ELR (cell line): ENCODE results near the gene BLCAP.
A peak's percentile ranks its signal among the peaks of the same experiment; 100 is the strongest.
"Not testable (repeated sequence)": the region's sequence is repeated elsewhere in the genome, so short reads cannot be mapped to it uniquely, and the experiment has no call there.

Experiments
- DNase-seq: peaks from one replicate; pipeline ENCODE4 v3.0.0-alpha.2; 2015; ENCODE audit warnings: low read depth

Gene BLCAP

DNA sequence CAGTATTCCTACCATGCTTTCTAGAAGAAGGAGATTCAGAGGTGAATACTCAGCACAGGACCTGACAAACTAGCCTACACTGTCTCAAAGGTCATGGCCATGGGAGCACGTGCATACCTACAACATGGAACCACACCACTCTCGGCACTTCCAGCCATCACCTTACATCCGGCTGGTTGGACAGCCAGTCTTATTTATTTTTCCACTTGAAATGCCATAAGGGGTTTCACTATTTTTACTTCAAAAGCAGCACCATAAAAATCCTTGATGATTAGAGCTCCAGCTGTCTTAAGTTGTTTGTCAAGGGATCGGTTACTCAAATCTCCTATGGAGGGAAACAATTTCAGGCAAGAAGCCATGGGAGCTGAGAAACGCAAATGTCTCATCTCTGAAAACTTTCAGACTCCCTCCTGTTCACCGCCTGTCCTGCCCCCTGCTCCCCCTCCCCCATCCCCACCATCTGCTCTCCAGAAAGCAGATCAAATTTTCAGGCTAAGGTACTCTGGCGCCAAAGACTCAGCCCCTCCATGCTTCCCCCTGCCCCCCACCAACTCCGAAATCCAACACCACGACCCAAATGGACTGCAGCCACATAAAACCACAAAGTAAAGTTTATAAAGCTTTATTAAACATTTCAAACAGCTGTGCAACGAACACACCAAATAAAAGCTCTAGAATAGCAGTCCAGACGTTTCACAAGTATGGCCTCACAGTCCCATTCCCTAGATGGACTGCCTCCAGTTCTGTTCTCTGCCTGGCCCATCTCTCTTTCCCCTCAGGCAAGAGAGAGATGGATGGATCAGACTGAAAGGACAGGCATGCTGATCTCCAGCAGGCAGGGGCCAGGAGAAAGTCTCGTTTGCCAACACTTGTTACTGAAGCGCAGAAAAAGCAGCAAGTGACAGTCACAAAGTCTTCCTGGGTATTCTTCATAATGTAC is 10.6 kb downstream of the BLCAP start:
- DNase-seq: no peak

DNA sequence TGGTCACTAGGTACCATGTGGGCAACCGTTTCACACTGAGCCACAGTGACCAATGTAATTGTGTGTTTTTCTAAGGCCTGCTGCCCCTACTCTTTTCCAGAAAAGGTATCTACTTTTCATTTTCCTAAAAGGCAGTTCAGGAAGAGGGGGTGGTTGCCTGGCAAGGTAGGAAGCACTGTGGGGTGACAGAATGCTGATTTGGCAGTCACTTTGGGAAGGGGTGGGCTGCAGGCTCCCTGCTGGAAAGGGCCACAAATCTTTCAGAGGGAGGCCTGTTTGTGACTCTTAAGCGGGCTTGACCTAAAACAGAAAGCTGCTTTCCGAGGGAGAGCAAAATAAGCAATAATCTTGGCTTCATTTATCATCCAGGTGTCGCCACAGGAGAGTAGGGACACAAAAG is 11.8 kb downstream of the BLCAP start:
- no peak for DNase-seq

DNA sequence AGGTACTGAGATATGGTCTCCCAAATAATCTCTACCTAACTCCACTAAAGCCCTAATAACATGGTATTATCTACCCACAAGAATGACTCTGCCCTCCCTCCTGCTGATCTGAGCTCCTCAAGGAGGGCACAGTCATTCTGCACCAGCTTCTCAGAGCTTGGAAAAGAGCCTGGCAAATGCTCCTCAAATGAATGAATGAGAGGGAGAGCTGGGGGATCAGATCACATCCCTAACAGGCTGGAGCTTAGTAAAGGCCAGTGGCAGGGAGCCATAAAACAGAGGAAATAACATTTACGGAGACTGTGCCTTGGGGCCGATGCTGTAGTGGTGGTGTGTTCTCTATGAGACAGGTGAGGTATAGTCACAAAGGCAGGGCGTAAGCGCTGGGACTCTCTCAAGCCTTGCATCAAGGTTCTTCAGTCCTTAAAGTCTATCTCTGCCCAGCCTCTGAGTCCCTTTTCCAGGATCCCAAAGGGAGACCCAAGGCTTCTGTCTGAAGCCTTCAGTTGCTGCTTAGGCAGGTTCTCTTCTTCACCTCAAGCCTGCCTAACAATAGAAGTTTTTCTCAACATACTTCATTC is 13.8 kb downstream of the BLCAP start:
- no peak for DNase-seq

DNA sequence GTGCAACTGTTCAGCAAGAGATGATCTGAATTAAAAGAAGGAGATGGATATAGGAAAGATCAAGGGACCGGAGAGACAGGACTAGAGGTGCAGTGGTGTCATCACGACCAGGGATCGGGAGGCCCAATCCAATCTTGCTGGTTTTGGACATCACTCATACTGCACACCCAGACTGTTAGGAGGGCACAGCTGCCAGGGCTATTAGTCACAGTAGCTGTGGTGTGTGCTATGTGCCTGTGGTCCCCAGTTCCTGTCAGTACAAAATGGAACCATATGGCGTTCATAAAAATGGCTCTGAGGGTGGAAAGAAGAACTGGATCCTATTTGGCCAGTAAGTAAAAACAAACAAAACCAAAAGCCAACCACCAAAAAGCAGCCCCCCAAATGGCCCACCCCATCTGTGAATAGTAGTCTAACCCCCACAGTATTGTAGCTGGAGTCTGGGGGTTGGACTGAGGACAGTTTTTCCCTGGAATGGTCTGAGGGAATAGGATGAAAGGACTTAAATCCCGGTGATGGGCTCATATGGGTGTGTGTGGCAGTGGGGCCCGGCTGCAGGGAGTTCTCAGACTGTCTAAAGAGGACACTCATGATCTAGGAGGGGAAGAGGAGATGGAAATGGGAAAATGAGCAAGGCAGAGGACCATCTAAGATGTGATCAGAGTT is 15.9 kb downstream of the BLCAP start:
- peak; percentile 74 for DNase-seq

DNA sequence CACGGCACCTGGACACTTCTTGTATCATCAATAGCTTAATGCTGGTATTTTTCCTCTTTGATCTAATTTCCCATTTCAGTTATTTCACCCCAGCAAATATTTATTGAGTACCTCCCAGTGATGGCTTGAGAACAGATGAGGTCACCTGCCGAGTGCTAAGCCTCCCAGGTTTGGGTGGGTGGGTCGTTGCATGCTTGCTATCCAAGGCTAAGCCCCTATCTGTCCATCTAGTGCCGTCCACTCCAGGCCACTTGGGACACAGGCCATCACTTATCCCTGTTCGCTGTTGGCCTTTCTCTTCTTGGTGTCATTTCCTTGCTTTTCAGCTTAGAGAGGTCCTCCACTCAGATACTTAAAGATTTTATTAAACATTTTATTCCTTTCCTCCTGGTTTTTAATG is 17.4 kb downstream of the BLCAP start:
- no peak for DNase-seq

DNA sequence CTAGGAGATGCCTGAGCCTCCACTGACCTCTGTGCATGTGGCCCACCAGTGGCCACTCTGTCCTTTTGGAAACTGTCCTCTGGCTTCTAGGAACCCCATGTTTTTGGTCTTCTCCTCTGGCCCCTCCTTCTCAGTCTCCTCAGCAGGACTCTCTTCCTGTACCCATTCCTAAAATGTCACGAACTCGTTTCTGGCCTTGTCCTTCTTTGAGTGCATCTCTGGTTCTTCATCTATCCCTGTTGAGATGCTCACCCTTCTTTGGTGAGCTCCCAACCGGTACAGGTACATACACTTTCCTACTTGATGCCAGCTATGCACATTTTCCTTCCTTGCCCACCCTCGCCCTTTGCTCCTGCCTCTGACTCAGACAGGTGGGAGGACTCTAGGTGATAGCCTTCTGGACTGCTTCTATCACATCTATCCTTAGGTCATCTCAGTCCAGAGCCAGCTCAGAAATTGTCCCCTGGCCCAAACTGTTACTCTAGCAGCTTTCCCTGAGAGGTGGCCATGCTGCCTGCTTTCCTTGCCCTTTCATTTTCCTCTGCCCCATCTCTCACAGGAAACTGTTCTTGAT is 21.4 kb downstream of the BLCAP start:
- no peak for DNase-seq

DNA sequence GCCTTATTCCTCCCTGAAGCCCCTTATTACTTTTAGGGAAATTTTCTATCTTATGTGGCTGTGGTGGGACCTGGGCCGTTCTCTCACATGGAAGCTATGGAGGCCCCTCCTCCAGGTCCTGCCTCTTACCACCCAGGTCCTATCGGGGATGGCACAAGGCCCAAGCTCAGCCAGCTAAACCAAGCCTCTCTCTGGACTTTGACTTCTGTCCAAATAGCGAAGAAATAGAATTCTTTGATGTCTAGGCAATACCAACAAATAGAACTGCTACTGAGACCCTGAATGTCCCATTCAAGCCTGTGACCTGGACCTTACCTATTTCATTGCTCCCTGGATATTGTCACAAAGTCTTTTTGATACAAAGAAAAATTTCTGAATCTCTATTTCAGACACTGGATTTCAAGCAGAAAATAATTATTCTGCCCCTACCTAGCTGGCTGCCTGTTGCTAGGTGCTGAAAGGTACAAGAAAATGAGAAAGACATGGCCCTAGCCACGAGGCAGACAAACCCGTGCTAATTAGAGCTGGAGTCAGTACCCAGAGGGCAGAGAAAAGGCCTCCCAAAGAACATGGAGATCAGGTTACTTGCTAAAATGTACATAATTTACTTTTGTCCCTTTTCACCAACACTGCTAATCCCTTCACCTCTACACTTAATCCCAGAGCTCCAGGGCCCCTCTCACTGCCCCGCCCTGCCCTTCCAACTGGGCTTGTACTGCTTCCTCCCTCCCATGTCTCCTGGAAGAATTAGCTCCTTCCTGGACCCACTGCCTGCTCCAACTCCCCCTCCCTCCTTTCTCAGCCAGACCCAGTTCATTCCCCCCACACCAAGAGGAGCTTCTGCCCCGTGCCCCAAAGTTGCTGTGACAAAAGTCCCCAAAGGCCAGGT is 22.2 kb downstream of the BLCAP start:
- DNase-seq: no peak

DNA sequence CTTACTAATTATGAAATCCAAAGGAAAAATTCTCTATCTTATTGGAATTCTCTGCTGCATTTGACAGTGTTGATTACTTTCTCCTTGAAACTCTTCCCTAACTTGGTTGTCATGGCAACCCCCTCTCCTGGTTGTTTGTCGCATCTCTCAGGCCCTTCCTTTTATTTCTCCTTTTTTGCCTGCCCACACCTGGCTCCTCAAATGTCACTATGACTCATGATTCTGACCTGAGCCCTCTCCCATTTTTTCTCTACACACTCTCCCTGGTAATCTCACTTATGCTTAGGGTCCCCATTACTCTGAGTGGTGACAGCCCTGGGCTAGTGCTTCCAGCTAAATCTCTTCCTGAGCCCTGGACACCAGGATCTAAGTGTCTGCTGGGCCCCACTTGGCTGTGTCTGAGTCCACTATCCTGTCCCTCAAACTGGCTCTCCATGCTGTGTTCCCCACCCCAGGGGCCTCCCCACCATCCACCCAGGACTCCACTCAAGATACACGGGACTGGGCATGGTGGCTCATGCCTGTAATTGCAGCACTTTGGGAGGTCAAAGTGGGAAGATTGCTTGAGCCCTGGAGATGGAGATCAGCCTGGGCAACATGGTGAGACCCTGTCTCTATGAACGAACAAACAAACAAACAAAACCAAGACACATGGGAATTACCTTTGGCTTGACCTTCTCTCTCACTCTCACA is 23.1 kb downstream of the BLCAP start:
- peak; percentile 34 for DNase-seq

DNA sequence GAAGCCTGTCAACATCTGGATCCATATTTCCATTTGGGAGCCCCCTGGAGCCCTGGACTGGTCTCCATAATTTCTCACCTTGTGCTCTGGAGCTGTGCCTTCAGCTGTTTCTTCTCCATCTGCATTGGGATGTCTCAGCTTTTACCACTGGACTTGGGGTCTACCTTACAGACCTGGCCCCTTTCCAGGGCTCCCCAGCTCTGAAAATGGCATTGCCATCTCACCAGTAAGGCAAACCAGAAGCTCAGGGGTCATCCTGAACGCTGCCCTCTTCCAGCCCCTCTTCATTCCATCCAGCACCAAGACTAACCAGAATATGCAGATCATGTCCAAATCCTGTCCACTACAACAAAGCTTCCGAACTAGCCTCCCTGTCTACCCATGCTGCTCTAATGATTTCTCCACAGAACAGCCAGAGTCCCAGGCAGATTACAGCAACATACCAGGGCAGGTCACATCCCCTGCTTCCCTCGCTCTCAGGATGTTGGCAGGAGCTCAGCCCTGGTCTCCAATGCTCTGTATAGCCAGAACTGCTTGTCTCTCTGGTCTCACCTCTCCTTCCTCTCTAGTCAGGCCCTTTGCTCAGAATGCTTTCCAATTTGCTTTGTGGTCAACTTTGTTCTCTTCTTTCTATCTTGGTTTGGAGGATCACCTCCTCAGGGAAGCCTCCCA is 24.3 kb downstream of the BLCAP start:
- DNase-seq: no peak

DNA sequence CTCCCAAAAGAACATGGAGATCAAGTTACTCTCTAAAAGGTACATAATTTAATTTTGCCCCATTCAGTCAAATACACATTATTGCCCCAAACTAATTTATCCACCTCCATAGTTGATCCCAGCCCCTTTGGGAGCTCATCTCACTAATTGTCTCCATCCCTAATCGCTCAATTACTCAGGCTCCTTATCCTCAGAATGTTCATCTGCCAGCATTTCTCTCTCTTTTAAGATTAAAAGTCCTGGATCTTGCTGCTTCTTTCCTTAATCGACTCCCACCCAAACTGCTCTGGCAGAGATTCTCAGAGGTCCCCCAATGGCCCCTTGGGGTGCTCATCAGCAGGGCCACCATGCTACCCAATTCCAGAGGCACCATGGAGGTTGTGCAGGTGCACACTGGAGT is 25.0 kb downstream of the BLCAP start:
- no peak for DNase-seq

DNA sequence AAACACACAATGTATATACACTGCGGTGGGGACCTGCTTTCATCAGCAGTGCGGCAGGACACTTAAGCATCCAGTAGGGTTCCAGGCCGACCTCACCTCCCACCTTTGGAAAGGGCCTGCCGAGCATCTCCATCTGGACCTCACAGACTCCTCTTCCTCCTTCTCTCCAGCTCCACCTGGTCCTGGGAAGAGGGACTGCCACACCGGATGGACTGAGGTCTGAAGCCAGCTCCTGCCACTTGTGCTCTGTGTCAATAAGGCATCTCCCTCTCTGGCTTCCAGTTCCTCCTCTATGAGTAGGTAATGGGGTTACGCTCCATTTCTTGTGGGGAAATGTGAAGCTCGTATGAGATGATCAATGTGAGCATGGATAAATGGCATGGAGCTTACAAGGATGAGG is 25.7 kb downstream of the BLCAP start:
- DNase-seq: no peak

DNA sequence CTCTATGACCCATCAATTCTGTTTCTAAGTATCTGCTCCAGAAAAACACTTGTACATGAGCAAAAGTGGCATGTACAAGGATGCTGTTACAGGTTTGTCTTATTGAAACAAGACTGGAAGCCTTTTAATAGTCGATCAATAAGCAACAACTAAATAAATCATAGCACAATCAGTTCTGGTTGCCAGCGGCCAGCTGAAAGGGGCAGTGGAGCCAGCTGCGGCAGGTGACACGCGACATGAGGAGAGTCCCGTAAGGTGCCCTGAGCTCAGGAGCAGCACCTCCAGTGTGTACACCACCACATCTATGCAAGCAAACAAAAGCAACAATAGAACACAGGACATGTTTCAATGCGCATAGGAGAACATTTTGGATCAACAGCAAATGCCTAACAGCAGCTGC is 27.4 kb downstream of the BLCAP start:
- DNase-seq: no peak

DNA sequence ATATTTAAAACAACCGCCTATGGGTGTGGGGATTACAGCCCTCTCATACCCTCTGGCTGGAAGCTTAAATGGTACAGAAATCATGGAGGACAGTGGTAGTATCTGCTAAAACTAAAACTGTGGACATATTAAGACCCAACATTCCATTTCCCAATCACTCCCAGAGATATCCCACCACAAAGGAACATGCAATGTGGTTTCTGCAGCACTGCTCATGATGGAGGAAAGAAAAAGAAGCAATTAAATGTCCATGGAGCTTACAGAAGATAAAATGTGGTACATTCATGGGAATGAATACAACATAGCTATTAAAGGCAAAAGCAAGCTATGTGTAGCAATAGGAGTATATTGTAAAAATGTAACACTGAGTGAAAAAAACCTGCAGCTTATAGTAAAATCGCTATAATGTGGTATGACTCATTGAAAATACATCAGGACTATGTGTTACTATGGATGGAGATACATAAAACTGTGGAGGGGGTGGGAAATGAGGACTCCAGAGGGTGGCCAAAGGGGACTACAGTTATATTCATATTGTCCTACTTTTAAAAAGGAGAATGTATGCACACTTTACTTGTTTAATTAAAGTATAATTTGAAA is 29.5 kb downstream of the BLCAP start:
- peak; percentile 42 for DNase-seq

DNA sequence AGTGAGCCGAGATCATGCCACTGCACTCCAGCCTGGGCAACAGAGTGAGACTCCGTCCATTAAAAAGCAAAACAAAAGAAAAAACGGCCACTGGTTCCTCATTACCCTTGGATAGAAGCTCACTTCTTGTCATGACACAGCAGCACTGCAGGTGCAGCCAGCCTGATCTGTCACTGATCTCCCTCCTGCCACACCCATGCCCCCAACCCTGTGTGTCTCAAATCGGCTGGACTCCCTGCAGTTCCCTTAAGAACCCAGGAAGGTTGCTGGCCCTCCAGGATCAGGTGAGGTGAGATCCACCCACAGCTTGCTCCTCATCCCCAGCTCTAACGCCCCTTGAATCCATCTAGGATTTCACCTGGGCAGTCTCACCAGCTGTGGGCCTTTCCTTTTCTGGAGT is 32.9 kb downstream of the BLCAP start:
- DNase-seq: no peak

DNA sequence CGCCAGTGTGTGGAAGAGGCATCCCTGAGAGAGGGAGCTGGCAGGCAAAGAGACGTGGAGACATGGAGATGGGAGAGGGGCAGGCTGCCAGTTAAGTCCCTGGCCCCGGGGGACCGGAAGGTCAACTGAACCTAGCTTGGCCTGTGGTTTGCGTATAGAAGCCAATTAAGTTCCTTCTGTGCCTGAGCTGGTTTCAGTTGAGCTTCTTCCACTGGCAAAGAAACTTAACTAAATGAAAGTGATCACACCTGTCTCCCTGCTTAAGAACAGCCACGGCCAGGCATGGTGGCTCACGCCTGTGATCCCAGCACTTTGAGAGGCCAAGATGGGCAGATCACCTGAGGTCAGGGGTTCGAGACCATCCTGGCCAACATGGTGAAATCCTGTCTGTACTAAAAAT is 33.4 kb downstream of the BLCAP start:
- DNase-seq: no peak

DNA sequence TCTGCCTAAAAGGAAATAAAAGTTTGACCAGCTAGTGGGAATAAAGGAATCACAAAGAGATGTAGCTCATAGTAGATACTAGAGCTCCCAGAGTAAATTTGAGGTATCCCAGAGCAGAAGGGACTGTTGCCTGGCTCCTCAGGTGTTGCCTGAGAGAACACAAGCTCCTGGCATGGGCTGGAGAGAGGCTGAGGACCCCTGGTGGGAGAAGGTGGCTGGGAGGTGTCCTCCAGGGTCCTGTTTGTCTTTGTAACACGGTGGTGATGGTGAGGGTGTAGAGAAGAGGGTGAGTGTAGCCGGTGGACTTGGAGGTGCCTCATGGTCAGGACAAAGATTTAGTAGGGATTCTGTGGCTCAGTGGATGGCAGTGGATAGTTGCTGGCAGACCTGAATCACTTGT is 34.7 kb downstream of the BLCAP start:
- DNase-seq: no peak

DNA sequence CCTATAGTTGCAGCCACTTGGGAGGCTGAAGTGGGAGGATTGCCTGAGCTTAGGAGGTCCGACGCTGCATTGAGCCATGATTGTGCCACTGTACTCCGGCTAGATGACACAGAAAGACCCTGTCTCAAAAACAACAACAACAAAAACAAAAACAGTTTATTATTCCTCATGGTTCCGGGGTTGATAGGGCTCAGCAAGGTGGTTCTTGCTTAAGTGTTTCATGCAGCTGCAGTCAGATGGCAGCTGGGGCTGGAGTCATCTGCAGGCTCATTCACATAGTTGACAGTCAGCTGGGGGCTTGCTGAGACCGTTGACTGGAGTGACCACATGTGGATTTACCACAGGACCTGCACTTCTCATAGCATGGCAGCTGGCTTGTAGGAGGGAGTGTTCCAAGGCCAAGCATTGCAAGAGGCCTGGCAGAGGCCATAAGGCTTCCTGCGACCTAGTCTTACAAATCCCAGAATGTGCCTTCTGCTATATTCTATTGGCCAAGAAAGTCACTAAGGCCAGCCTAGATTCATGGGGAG is 35.5 kb downstream of the BLCAP start:
- no peak for DNase-seq

DNA sequence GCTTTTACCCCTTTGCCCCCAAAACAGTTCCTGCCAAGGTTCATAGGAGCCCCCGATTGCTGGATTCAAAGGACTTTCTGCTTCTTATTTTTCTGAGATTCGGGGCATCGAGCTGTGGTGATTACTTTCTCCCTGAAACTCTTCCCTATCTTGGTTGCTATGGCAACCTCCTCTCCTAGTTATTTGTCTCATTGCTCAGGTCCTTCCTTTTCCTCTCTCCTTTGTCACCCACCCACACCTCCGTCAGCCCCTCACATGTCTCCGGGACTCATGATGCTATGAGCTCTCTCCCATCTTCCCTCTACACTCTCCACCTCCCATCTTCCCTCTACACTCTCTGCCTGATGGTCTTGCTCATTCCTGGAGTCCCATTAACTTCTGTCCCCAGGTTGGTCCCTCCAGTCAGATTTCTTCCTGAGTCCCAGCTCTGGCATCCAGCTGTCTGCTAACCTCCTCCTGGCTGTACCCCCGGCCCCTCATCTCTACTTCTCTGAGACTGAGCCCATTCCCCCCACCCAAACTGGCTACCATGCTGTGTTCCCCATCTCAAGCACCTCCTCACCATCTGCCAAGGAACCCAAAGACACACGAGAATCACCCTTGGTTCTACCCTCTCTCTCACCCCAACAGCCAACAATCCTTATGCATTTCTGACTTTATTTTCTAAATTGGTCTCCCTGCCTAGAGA is 36.9 kb downstream of the BLCAP start:
- no peak for DNase-seq

DNA sequence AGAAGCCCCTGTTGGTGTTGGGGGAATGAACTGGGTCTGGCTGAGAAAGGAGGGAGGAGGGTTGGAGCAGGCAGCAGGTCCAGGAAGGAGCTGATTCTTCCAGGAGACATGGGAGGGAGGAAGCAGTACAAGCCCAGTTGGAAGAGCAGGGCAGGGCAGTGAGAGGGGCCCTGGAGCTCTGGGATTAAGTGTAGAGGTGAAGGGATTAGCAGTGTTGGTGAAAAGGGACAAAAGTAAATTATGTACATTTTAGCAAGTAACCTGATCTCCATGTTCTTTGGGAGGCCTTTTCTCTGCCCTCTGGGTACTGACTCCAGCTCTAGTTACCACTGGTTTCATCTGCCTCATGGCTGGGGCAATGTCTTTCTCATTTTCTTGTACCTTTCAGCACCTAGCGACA is 41.5 kb downstream of the BLCAP start:
- not testable (repeated sequence) for DNase-seq
